GM12878 (cell line): ENCODE data around the gene LMOD3. TPM values are rescaled to one million over a fixed set of nuclear protein-coding genes. Genes with fewer than 3 reads are reported as not detected.

Experiments
- ATAC-seq: fragments of 200-7000 bp; cut with Tn5 transposase; 3 replicates; pipeline ENCODE4 v1.9.1; 2020; ENCODE audit warnings: mild to moderate bottlenecking, moderate library complexity
- BruUV-seq: library from RNA; stranded (reverse); fragments of 400-500 nt; replicated peaks from 2 replicates; lab custom pipeline; 2021; lab: Mats Ljungman, UMichigan
- CTCF ChIA-PET: fragments of 300-600 bp; sonication (Branson Sonifier 250); formaldehyde crosslinking; extraction: SDS; loops from one replicate; lab custom pipeline; 2021; ENCODE audit warnings: inconsistent platforms; lab: Yijun Ruan, JAX
- POLR2A ChIA-PET: fragments of 350-600 bp; formaldehyde crosslinking; extraction: SDS; loops from one replicate; lab custom pipeline; 2021; ENCODE audit warnings: inconsistent platforms; lab: Charles Lee
- RAD21 ChIA-PET: fragments of 300-600 bp; sonication (Branson Sonifier 250); formaldehyde crosslinking; loops from one replicate; lab custom pipeline; 2023; ENCODE audit warnings: antibody characterized with exemption; ENCODE audit not compliant: unreplicated experiment; lab: Charles Lee
- SMC1A ChIA-PET: fragments of 300-600 bp; sonication (Branson Sonifier 250); formaldehyde crosslinking; loops from one replicate; lab custom pipeline; 2023; ENCODE audit not compliant: unreplicated experiment, uncharacterized antibody; lab: Charles Lee
- DNase-seq: peaks from one replicate; pipeline ENCODE4 v3.0.0-alpha.2; 2011; ENCODE audit warnings: low read depth, low spot score
- FAIRE-seq: peaks from 3 replicates; lab custom pipeline; 2011; peaks lifted over from hg19 to GRCh38; lab: Jason Lieb, UNC
- H2AFZ ChIP-seq: 2 replicates; pipeline ENCODE4 v1.6.0; 2011; ENCODE audit warnings: low read depth, low read length, control low read depth; ENCODE audit not compliant: control insufficient read depth
- H3K27ac ChIP-seq: 2 replicates; pipeline ENCODE4 v1.5.1; 2011; ENCODE audit warnings: control low read depth; ENCODE audit not compliant: control insufficient read depth, insufficient read depth
- H3K27me3 ChIP-seq, 2 experiments: replicated peaks in 1 of 2; 2 replicates each; pipeline versions ENCODE4 v1.6.0 to v1.6.1; 2011; ENCODE audit warnings: low read length in 1 of 2; ENCODE audit not compliant: control insufficient read depth in 2 of 2, insufficient read depth in 2 of 2
- H3K36me3 ChIP-seq, 2 experiments: 2 replicates each; pipeline ENCODE4 v1.5.1; 2011; ENCODE audit warnings: low read length in 1 of 2; ENCODE audit not compliant: control insufficient read depth in 2 of 2, insufficient read depth in 2 of 2
- H3K4me1 ChIP-seq: 2 replicates; pipeline ENCODE4 v1.6.1; 2011; ENCODE audit warnings: mild to moderate bottlenecking, low read length, moderate library complexity, mixed read lengths; ENCODE audit not compliant: control insufficient read depth, insufficient read depth
- H3K4me2 ChIP-seq: 2 replicates; pipeline ENCODE4 v1.6.0; 2011; ENCODE audit warnings: control low read depth; ENCODE audit not compliant: control insufficient read depth, insufficient read depth
- H3K4me3 ChIP-seq: fragments of 200-600 bp; sonication (generic); 2 replicates; pipeline ENCODE4 v1.5.1; 2016
- H3K79me2 ChIP-seq: 2 replicates; pipeline ENCODE4 v1.6.0; 2011; ENCODE audit warnings: low read length; ENCODE audit not compliant: control insufficient read depth, insufficient read depth
- H3K9ac ChIP-seq: 2 replicates; pipeline ENCODE4 v1.8.0; 2011; ENCODE audit warnings: low read length, control low read depth, mixed read lengths; ENCODE audit not compliant: control insufficient read depth, insufficient read depth
- H3K9me3 ChIP-seq: replicated peaks from 3 replicates; pipeline ENCODE4 v1.5.1; 2011; ENCODE audit warnings: mild to moderate bottlenecking, low read length; ENCODE audit not compliant: control insufficient read depth, insufficient read depth
- H4K20me1 ChIP-seq: 2 replicates; pipeline ENCODE4 v1.6.0; 2011; ENCODE audit not compliant: control insufficient read depth, insufficient read depth
- EZH2 ChIP-seq: IDR thresholded peaks from 2 replicates; pipeline ENCODE4 v1.6.1; 2012; ENCODE audit warnings: low read depth, mild to moderate bottlenecking, control low read depth, inconsistent platforms, low read length, borderline replicate concordance; ENCODE audit not compliant: control insufficient read depth
- POLR2AphosphoS5 ChIP-seq: IDR thresholded peaks from 2 replicates; pipeline ENCODE4 v1.6.1; 2011; ENCODE audit warnings: mild to moderate bottlenecking, low read length, inconsistent platforms
- REST ChIP-seq: IDR thresholded peaks from 2 replicates; pipeline ENCODE4 v1.6.1; 2012; ENCODE audit warnings: mild to moderate bottlenecking, low read depth, low read length
- SP1 ChIP-seq: IDR thresholded peaks from one replicate; pipeline ENCODE4 v1.6.1; 2011; ENCODE audit warnings: low read depth, low read length
- ZZZ3 ChIP-seq: IDR thresholded peaks from 2 replicates; pipeline ENCODE4 v1.6.1; 2011; ENCODE audit warnings: low read depth; ENCODE audit not compliant: control insufficient read depth, insufficient read length
- WGBS: methylation state at CpG from one replicate; pipeline ENCODE4 v1.1.6; 2016; ENCODE audit warnings: low lambda C conversion rate; ENCODE audit not compliant: insufficient replicate concordance, insufficient coverage; ENCODE audit errors: missing lambda C conversion rate; 5-methylcytosine and 5-hydroxymethylcytosine counted together
- in situ Hi-C: fragments of 300-500 bp; cut with MboI; formaldehyde crosslinking; loops from 9 replicates; pipeline ENCODE4 v1.14.3; 2018; ENCODE audit warnings: mixed read lengths
- intact Hi-C: fragments of 100-400 bp; cut with micrococcal nuclease; formaldehyde crosslinking; loops from one replicate; pipeline ENCODE4 v1.14.2; 2022; ENCODE audit not compliant: unreplicated experiment
- polyA plus RNA-seq, 11 experiments: library from polyadenylated mRNA; depleted of rRNA in 4 of 11; unstranded in 6 of 11; stranded (reverse) in 5 of 11; fragments of >200 nt; fragmentation: Nextera tagmentation in 4 of 11; fragmentation: Illumina TruSeq in 1 of 11; extraction: Ambion mirVana in 4 of 11; extraction: Trizol in 1 of 11; gene quantifications; 1 replicate in 1 of 11; 2 replicates in 10 of 11; pipeline versions ENCODE4 v1.2.1 to v1.2.3, GENCODE V29; 2011 to 2016; ENCODE audit warnings: inconsistent platforms in 2 of 11, missing spikeins in 2 of 11, low read depth in 1 of 11
- total RNA-seq, 4 experiments: library from RNA; depleted of rRNA in 3 of 4; stranded (reverse); fragments of >200 nt in 3 of 4; fragmentation: Illumina TruSeq in 1 of 4; extraction: Trizol in 1 of 4; gene quantifications; 2 replicates each; pipeline versions ENCODE4 v1.2.1 to v1.2.3, GENCODE V29; 2013 to 2021

LMOD3 gene
- total and polyA plus RNA-seq, 10 of the 15 experiments (the other 5 are each of a cell fraction or from before 2014, with no cell fraction given) = 0.04 to 0.20 (median 0.09) TPM; not detected in 1

- H3K4me1 ChIP-seq = no peaks in the 10 kb centered on the region
- ChIA-PET CTCF (interaction anchor here (0.9 to 6.8 kb wide), 12 partner anchors 10 to 553 kb away, joined by 3 to 117 read pairs (median 6); no protein-coding TSS in a partner anchor), POLR2A (interaction anchor here (0.8 kb wide), 1 partner anchor 17 kb away, joined by 3 read pairs; no protein-coding TSS in a partner anchor), RAD21 (interaction anchor here (0.9 to 4.4 kb wide), 5 partner anchors 11 to 291 kb away, joined by 3 to 67 read pairs (median 20); no protein-coding TSS in a partner anchor), SMC1A (interaction anchor here (1.3 to 4.3 kb wide), 10 partner anchors 9 to 291 kb away, joined by 3 to 58 read pairs (median 6); no protein-coding TSS in a partner anchor)
- no peak for FAIRE-seq
- TF ChIP-seq ZZZ3 (no peak), POLR2AphosphoS5 (no peak), EZH2 (no peak), REST (no peak), SP1 (no peak)
- no peak overlapping the region for H3K27ac ChIP-seq
- no peak for ATAC-seq
- WGBS = 70% methylated on average over 12 of the region's 12 CpGs
- H3K4me3 ChIP-seq = no peak overlapping the region
- no peaks in the 10 kb centered on the region for H3K36me3 ChIP-seq
- H2AFZ ChIP-seq = no peak overlapping the region
- 0 out of 4 replicates have a peak, but pooled peaks cover 0 to 3% of the 10 kb centered on the region in 2 experiments for H3K27me3 ChIP-seq
- DNase-seq = no peak
- no peaks in the 10 kb centered on the region for H3K79me2 ChIP-seq
- intact Hi-C loops = no loop called here
- no TSS peak for BruUV-seq
- H3K4me2 ChIP-seq = no peak overlapping the region
- H3K9me3 ChIP-seq = no peaks in the 10 kb centered on the region
- in situ Hi-C loops = no loop called here
- no peak overlapping the region for H3K9ac ChIP-seq
- no peaks in the 10 kb centered on the region for H4K20me1 ChIP-seq
Measured at GRCh38 chr3:69118555-69118954, 3.8 kb downstream of the LMOD3 start.
